Stimulated activated naive CD8-positive, alpha-beta T cell treated with anti-CD3 and anti-CD28 coated beads, Interleukin-15, amount 100 ng/mL, for 72 hours (primary cell): ENCODE measurements around the gene FGFRL1.

Experiments
- ATAC-seq: fragments of 150-1000 bp; cut with Tn5 transposase; 2 replicates; pipeline ENCODE4 v1.10.0; 2021; ENCODE audit warnings: mild to moderate bottlenecking, moderate library complexity
- DNase-seq, 2 donors: peaks; one replicate each; pipeline ENCODE4 v3.0.0; 2021 to 2022
- H3K27ac Mint-ChIP-seq, 2 donors: one replicate each; pipeline ENCODE4 v1.8.0; 2022; ENCODE audit warnings: mild to moderate bottlenecking in 2 of 2, mixed read lengths in 2 of 2, moderate library complexity in 2 of 2
- H3K27me3 Mint-ChIP-seq: one replicate; pipeline ENCODE4 v1.8.0; 2022; ENCODE audit warnings: mixed read lengths
- H3K4me1 Mint-ChIP-seq: one replicate; pipeline ENCODE4 v1.8.0; 2022; ENCODE audit warnings: mild to moderate bottlenecking, mixed read lengths
- H3K4me3 Mint-ChIP-seq, 2 donors: one replicate each; pipeline ENCODE4 v1.8.0; 2022; ENCODE audit warnings: mild to moderate bottlenecking in 2 of 2, mixed read lengths in 2 of 2, moderate library complexity in 1 of 2
- H3K9me3 Mint-ChIP-seq, 2 donors: one replicate each; pipeline ENCODE4 v1.8.0; 2022; ENCODE audit warnings: mixed read lengths in 2 of 2

Gene FGFRL1

DNA sequence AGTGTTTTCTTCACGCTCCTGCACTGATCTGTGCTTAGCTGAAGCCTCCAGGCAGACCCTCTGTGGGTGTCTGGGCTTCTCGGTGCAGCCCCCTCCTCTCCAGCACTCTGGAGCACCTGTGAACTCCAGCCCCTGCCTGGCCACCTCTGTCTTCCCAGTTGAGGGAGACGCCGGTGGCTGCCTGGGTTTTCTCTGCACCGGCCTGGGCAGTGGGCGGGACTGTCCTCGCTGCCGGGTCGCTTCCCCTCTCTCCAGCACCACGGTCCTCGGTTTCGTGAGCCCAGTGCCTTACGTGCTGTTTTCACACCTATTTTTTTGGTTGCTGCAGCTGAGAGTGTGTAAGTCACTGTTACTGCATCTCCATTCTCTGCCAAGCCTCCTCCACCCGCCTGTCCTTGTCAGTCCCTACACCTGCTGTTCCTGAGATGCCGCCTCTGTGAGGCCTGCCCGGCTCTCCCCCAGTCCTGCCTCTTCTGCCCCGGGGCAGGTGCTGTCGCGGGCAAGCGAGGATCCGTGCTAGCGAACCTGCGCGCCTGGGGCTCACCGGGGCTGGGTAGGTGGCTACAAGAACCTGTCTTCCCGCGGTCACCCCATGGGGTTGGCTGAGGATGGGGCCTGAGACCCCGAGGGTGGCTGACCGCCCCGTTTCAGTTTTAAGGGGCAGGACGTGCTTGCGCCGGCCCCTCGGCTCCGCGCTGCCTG is 2.4 kb upstream of the FGFRL1 start:
- H3K4me3 Mint-ChIP-seq = peak overlapping the region; percentile 73 to 84
- H3K4me1 Mint-ChIP-seq = peaks cover 24% of the 10 kb centered on the region
- peaks cover 54% of the 10 kb centered on the region for H3K27me3 Mint-ChIP-seq
- DNase-seq = peak; percentile 41 to 52
- H3K27ac Mint-ChIP-seq = no peak overlapping the region
- ATAC-seq = no peak
- peaks cover 0 to 6% of the 10 kb centered on the region in 2 donors for H3K9me3 Mint-ChIP-seq

DNA sequence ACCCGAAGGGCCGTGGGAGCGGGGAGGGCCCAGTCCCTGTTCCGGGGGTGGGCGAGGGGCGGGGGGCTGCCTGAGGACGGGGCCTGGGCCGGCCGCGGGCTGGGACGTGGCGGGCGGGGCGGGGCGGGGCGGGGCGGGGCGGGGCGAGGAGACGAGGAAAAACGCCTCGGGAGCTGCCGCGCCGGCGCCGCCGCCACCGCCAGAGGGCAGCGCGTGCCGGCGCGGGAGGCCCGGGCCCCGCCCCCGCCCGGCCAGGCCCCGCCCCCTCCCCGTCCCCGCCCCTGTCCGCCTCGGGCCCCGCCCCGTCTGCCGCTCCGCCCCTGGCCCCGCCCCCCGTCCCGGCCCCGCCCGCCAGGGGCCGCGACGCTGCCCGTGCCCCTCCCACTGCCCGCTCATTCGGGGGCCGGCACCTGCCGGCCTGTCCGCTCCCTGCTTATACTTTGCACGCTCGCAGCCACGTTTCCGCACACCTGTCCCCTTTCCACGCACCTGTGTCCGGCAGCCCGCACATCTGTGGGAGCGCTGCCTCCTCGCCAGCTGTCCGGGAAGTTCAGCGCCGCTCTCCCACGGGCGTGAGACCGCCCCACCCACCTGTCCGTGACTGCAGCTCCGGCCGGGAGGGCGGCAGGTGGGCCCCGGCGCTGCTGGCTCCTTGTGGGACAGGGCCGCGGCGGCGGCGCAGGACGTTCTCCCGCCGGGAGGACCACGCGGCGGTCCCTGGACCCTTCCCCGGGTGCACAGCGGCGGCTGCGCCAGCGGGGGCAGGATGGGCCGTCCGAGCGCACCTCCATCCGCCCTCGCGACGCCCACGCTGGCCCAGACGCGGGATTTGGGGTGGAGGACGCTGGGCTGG is 1.7 kb upstream of the FGFRL1 start:
- Mint-ChIP-seq H3K4me3 (peak overlapping the region; percentile 84 to 89), H3K27ac (no peak overlapping the region), H3K27me3 (peaks cover 46% of the 10 kb centered on the region), H3K4me1 (peaks cover 28% of the 10 kb centered on the region), H3K9me3 (peaks cover 0 to 6% of the 10 kb centered on the region in 2 donors)
- DNase-seq = peak; percentile 67 to 80
- ATAC-seq = peak; percentile 19

DNA sequence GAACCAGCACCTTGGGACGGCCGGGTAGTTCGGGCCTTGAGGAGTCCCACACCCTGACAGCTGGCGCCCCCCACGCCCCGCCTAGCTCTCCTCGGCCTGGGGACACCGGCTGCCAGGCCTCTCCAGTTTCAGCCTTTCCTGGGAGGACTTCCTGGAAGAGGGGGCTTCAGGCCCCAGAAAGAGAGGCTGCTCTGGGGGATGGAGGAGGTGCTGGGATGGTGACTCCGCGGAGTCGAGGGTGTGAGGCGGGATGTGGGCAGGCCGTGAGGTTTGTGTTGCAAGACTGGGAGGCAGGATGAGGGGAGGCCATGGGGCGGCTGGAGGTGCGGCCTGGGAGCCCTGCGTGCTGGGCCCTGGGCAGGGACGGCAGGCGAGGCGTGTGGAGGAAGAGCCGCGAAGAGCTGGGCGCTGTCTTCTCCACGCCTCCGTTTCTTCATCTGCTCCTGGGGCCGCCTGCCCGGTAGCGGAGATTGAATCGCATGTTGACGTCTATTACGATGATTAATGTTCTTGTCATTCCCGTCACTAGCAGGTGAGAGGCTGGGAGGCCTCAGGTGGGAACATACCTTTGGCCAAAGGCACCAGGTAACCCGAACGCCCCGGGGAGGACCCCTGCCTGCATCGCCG is 918 bp upstream of the FGFRL1 start:
- Mint-ChIP-seq H3K27ac (peak overlapping the region in 1 of 2 donors; percentile 78), H3K27me3 (peaks cover 40% of the 10 kb centered on the region), H3K4me1 (peaks cover 28% of the 10 kb centered on the region), H3K4me3 (peak overlapping the region; percentile 83 to 89), H3K9me3 (peaks cover 0 to 6% of the 10 kb centered on the region in 2 donors)
- ATAC-seq (peak; percentile 78), DNase-seq (peak in 1 of 2 donors; percentile 89)

DNA sequence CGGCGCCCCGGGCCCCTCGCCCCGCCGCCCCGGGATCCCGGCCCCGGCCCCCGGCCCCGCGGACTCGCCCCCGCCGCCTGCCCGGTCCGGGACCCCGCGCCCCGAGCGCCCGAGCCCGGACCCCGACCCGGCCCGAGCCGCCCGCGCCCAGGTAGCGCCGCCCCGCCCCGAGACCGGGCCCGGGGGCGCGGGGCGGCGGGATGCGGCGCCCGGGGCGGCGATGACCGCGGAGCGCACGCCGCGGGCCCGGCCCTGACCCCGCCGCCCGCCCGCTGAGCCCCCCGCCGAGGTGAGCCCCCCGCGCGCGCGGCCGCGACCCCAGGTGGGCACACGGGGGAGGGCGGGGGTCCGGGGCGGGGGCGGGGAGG is 224 bp downstream of the FGFRL1 start:
- ATAC-seq (no peak), DNase-seq (no peak)
- Mint-ChIP-seq H3K4me1 (peaks cover 28% of the 10 kb centered on the region), H3K9me3 (peaks cover 0 to 5% of the 10 kb centered on the region in 2 donors), H3K27me3 (peaks cover 28% of the 10 kb centered on the region), H3K27ac (no peak overlapping the region), H3K4me3 (peak overlapping the region; percentile 45 to 83)

DNA sequence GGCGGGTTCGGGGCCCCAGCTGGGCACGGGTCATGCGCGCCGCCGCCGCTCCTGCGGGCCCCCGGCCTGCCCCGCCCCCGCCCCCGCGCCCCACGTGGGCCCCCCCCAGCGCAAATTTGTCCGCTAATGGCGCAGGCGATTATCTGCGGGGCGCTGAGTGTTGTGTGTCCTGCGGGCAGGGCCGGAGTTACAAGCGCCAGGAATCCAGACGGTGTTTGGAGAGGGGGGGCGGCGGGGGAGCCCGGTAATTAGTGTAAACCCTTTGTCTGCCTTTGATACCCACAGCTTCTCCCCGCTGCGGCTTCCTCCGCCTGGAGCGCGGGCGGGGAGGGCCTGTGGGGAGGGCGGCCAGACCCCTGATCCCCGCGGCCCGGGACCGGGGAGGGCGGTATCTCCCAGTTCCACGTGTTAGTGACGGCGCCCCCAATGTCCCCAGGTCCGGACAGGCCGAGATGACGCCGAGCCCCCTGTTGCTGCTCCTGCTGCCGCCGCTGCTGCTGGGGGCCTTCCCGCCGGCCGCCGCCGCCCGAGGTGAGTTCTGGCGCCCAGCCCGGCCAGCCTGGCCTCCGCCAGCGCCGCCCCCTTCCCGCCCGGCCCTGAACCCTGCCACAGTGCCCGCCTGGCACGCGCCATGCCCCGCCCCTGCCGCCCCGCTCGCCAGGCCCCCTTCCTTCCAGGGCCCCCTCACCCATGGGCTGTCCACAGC is 761 bp downstream of the FGFRL1 start:
- H3K27me3 Mint-ChIP-seq = peaks cover 23% of the 10 kb centered on the region
- peak overlapping the region; percentile 62 to 71 for H3K4me3 Mint-ChIP-seq
- ATAC-seq = no peak

DNA sequence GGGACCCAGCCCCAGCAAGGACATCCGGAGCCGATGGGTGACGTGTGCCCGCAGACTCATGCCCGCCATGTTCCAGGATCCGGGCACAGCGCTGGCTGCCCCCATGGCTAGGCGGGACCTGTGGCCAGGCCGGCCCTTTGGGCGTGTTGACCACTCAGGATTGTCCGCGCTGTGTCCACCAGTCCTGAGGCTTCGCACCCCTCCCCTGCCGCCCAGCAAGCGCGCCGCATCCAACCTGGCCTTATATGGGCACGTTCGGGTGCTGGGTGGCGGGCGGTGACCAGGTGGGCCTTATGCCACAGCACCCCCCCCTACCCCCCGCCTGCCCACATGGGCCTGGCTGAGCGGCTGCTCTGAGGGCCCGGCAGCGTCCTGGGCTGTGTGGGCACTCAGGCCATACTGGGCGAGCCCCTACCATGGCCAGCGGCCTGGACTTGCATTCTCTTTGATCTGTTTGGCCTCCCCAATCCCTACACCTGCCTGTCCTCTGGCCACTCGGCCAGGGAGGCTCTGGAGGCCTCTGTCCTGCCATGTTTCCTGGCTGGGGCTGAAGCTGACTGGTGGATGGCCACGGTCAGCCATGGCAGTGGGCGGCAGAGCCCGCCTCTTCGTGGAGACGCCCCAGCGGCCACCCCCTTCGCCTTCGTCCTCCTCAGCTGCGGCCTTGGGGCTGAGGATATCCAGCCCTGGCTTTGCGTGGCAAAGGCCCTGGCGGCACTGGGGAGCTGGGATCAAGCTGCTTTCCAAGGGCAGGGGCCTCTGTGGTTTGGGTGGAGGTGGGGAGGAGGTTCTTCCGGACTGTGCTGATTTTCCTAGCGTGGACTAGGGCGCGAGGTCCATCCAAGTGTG is 2.0 kb downstream of the FGFRL1 start:
- Mint-ChIP-seq H3K27me3 (peaks cover 10% of the 10 kb centered on the region), H3K9me3 (no peaks in the 10 kb centered on the region), H3K4me3 (peak overlapping the region in 1 of 2 donors; percentile 35), H3K4me1 (peaks cover 34% of the 10 kb centered on the region), H3K27ac (no peak overlapping the region)
- DNase-seq = no peak
- no peak for ATAC-seq

More for the DNA sequence above, 761 bp downstream of the FGFRL1 start:
- Mint-ChIP-seq H3K4me1 (peaks cover 28% of the 10 kb centered on the region), H3K9me3 (no peaks in the 10 kb centered on the region), H3K27ac (peak overlapping the region in 1 of 2 donors; percentile 19)
- peak; percentile 28 to 34 for DNase-seq

DNA sequence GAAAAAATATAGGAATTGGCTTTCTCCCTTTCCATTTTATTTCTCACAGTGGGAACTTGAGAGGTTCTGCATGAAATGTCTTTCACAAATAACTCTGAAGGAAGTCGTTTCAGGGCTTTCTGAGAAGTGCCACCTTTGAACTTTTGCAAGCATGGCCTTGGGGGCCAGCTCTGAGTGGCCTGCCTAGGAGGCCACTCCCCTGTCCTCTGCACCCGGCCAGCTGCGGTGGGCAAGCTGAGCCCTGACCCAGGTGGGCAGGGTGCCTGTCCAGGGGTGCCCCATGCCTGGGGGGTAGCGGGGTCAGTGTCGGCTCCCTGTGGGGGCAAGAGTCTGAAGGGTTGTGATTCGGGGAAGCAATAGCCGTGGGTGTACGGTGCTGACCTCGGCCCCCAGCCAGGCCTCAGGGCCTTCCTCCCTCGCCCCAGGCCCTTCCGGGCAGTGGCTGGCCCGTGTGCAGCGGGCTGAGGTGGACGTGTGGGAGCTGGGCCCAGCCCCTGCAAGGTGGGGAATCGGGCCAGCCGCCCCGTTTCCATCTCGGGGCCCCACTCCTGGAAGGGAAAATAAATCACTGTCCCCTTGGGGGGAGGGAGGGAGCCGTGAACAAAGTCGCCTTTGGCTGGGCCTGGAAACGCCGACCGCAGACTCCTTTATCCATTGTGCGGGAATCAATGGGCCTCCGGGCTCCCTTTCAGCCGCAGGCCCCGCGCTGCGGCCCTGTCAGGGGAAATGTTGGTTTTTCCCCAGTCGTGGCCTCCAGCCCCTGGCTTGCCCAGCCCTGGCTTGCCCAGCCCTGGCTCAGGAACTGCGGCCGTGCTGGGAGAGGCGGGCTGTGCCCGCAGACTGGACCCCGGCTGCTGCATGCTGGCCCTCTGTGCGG is 3.1 kb downstream of the FGFRL1 start:
- no peak for DNase-seq
- no peak overlapping the region for H3K4me3 Mint-ChIP-seq
- H3K9me3 Mint-ChIP-seq = no peaks in the 10 kb centered on the region
- no peak for ATAC-seq
- H3K27ac Mint-ChIP-seq = no peak overlapping the region
- no peaks in the 10 kb centered on the region for H3K27me3 Mint-ChIP-seq
- peaks cover 26% of the 10 kb centered on the region for H3K4me1 Mint-ChIP-seq

DNA sequence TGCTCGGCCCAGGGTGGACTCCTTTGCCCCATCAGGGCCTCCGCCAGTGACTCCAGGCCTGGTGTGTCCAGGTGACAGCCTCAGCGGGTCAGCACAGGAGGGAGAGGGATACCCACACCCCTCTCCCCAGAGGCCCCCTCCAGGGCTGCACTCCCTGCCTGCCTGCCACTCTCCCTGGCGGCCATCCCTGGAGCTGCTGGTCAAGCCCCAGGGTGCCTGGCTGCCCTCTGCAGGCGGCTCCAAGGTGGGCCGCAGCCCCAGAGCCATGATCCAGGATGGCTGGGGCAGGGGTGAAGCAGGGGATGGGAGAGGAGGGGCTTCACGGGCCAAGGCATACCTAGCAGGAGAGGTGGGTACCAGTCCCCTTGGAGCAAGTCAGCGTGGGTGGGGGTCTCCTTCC is 3.8 kb downstream of the FGFRL1 start:
- H3K4me3 Mint-ChIP-seq = no peak overlapping the region

DNA sequence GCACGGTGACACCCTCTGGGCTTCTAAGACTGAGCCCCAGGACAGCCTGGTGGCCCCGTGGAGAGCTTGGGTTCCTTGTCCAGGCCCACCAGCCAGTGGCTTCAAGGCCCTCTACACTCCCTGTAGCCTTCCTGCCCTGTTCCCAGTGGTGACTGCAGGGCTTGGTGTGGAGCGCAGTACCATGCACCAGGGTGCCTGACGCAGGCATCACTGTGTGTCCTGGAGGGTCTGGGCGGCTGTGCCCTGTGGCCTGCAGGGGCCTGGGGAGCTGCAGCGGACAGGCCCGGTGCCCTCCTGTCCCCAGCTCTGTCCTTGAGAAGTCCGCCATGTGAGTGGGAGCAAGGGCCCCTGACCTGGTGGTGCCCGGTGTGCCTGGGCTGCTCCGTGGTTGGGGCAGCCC is 4.3 kb downstream of the FGFRL1 start:
- ATAC-seq (no peak), DNase-seq (no peak)
- no peaks in the 10 kb centered on the region for H3K27me3 Mint-ChIP-seq
- H3K4me3 Mint-ChIP-seq = no peak overlapping the region
- H3K27ac Mint-ChIP-seq = no peak overlapping the region
- H3K9me3 Mint-ChIP-seq = no peaks in the 10 kb centered on the region
- peaks cover 19% of the 10 kb centered on the region for H3K4me1 Mint-ChIP-seq

More for the DNA sequence above, 3.8 kb downstream of the FGFRL1 start:
- DNase-seq (no peak), ATAC-seq (no peak)
- Mint-ChIP-seq H3K27ac (no peak overlapping the region), H3K4me1 (peaks cover 25% of the 10 kb centered on the region), H3K9me3 (no peaks in the 10 kb centered on the region), H3K27me3 (no peaks in the 10 kb centered on the region)

DNA sequence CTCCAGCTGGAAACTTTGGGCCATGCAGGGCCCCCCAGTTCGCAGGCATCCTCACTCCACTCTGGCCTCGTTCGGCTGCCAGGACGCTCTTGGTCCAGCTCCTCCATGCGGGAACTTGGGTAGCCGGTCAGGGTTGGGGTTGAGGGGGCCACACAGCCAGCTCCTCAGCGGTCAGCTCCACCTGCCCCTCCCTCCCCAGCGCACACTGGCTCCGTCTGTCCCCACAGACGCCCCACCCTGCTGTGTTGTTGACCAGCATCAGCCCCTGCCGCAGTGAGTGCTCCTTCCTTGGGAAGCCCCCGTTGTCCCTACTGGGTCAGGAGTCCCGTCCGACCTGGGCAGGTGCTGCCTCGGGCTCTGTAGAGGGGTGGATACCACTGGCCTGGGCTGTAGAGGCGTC is 5.8 kb downstream of the FGFRL1 start:
- DNase-seq (no peak), ATAC-seq (no peak)
- H3K4me3 Mint-ChIP-seq = no peak overlapping the region
- H3K4me1 Mint-ChIP-seq = peaks cover 17% of the 10 kb centered on the region
- no peak overlapping the region for H3K27ac Mint-ChIP-seq
- no peaks in the 10 kb centered on the region for H3K27me3 Mint-ChIP-seq
- no peaks in the 10 kb centered on the region for H3K9me3 Mint-ChIP-seq

DNA sequence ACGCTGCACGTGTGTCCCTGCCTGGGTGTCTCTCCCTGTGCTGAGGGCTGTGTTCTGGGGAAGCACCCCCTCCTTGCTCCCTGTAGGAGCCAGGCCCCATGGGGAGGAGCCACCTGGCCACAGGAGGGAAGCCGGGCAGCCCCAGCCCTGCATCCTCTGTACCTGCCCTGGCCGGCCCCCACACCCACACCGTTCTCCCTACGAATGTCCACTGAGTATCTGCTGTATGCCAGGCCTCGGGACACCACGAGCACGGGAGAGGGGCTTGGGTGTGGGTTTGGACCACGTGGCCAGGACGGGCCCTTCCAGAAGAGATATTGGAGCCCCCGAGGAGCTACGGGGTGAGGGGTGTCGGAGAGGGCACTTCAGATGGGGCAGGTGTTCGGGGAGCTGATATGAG is 6.3 kb downstream of the FGFRL1 start:
- H3K4me1 Mint-ChIP-seq = peaks cover 17% of the 10 kb centered on the region
- DNase-seq = no peak
- no peaks in the 10 kb centered on the region for H3K9me3 Mint-ChIP-seq
- H3K27ac Mint-ChIP-seq = peak overlapping the region in 1 of 2 donors; percentile 44
- H3K4me3 Mint-ChIP-seq = no peak overlapping the region
- no peaks in the 10 kb centered on the region for H3K27me3 Mint-ChIP-seq
- ATAC-seq = no peak

DNA sequence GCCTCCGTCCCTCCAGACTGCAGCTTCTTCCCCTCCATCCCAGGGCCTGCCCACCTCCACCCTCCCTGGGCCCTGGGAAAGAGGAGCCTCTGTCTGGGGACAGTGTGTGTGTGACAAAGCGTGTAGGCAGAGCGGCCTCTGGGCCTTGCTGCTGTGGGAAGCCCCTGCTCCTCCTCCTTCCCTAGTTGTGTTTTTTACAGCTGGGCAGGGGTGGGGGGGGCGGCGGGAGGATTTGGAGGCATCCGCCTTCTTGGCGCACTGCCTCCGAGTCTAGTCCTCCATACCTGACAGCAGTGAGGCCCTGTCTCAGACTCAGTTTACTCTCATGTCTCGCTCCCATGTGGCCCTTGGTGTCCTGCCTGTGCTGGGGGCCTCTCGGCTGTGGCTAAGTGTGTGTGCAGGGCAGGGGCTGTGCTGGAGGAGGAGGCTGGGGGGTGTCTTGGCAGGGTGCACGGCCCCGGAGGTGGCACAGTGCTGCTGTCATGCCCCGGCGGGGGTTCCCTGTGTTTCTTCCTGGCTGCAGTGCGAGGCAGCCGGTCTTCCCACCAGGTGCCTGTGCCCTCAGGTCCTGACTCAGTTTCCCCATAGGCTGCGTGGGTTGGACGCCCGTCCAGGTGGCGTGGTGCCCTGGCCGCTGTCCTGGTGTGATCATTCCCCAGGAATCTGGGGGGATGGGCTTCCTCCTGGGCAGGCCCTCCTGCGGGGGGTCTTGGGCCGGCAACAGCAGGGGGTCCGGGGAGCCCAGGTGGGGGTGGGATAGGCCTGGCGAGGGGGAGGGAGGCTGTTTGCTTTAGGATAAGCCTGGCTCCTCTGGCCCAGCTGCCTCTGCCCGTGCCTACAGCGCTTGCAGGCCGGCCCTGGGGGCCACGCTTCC is 7.0 kb downstream of the FGFRL1 start:
- Mint-ChIP-seq H3K9me3 (no peaks in the 10 kb centered on the region), H3K4me3 (no peak overlapping the region), H3K27ac (peak overlapping the region in 1 of 2 donors; percentile 44), H3K27me3 (no peaks in the 10 kb centered on the region), H3K4me1 (peaks cover 17% of the 10 kb centered on the region)
- DNase-seq = no peak
- no peak for ATAC-seq

DNA sequence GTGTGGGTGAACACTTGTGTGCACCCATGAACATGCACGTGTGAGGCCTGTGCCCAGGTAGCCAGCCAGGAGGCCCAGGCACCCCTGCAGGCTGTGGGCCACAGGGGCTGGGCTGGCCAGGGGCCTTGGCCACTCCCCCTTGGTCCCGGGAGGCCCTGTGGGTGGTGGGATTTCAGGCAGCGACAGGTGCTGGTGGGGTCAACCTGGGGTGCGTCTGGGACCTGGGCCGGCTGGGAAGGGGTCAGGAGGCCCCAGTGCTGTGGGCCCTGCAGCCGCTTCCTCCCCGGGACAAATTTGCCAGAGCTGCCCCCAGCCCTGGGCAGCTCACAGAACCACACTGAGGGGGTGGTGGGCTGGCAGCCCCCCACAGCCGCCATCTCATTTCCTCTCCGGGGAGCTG is 7.9 kb downstream of the FGFRL1 start:
- Mint-ChIP-seq H3K27me3 (no peaks in the 10 kb centered on the region), H3K27ac (peak overlapping the region in 1 of 2 donors; percentile 54), H3K4me1 (peaks cover 8% of the 10 kb centered on the region), H3K9me3 (no peaks in the 10 kb centered on the region), H3K4me3 (no peak overlapping the region)
- ATAC-seq (no peak), DNase-seq (no peak)
